K562 (cell line): Measurements from ENCODE around the gene PCSK1. TPM values are rescaled to one million over a fixed set of nuclear protein-coding genes. Genes with fewer than 3 reads are reported as not detected.

Experiments
- ATAC-seq: fragments of 200-7000 bp; cut with Tn5 transposase; 3 replicates; pipeline ENCODE4 v1.9.1; 2020; ENCODE audit warnings: moderate library complexity
- BruUV-seq: library from RNA; stranded (reverse); fragments of 400-500 nt; replicated peaks from 2 replicates; lab custom pipeline; 2021; lab: Mats Ljungman, UMichigan
- CTCF ChIA-PET: fragments of 300-600 bp; formaldehyde crosslinking; extraction: SDS; loops from one replicate; lab custom pipeline; 2021; ENCODE audit warnings: low intra/inter-chr PET ratio; lab: Yijun Ruan, JAX
- POLR2A ChIA-PET: fragments of 300-600, 350-650 bp; sonication (Branson Sonifier 250); formaldehyde crosslinking; extraction: SDS; loops from one replicate; lab custom pipeline; 2021; ENCODE audit warnings: antibody characterized with exemption, inconsistent platforms; lab: Yijun Ruan, JAX
- DNase-seq, 4 experiments: peaks; one replicate each; pipeline versions ENCODE4 v3.0.0 to v3.0.0-alpha.2; 2011 to 2018; ENCODE audit warnings: low spot score in 3 of 4, mixed read lengths in 3 of 4; ENCODE audit errors: extremely low read depth in 1 of 4
- FAIRE-seq: peaks from 2 replicates; lab custom pipeline; 2011; peaks lifted over from hg19 to GRCh38; lab: Jason Lieb, UNC
- H2AFZ ChIP-seq: 2 replicates; pipeline ENCODE4 v1.6.0; 2011; ENCODE audit warnings: low read depth, low read length, control low read depth, inconsistent platforms
- H3K27ac ChIP-seq: fragments of 200-600 bp; 3 replicates; pipeline ENCODE4 v1.8.0; 2011; ENCODE audit warnings: low read depth, mild to moderate bottlenecking, control low read depth, inconsistent platforms, low read length, moderate library complexity, mixed read lengths; ENCODE audit errors: extremely low read depth
- H3K27me3 ChIP-seq, 2 experiments: fragments of 300-600 bp in 1 of 2; 2 replicates in 1 of 2; 3 replicates in 1 of 2; pipeline versions ENCODE4 v1.6.0 to v1.8.0; 2011; ENCODE audit warnings: inconsistent platforms in 2 of 2, low read length in 2 of 2, mild to moderate bottlenecking in 1 of 2, mixed read lengths in 1 of 2, moderate library complexity in 1 of 2; ENCODE audit not compliant: control insufficient read depth in 2 of 2, insufficient read depth in 2 of 2
- H3K36me3 ChIP-seq: fragments of 300-600 bp; 3 replicates; pipeline ENCODE4 v1.8.0; 2011; ENCODE audit warnings: mild to moderate bottlenecking, low read length, inconsistent platforms; ENCODE audit not compliant: control insufficient read depth, insufficient read depth
- H3K4me1 ChIP-seq, 2 experiments: fragments of 200-600 bp in 1 of 2; replicated peaks in 1 of 2; 2 replicates in 1 of 2; 3 replicates in 1 of 2; pipeline versions ENCODE4 v1.5.1 to v1.8.0; 2011; ENCODE audit warnings: inconsistent platforms in 2 of 2, low read length in 2 of 2, mild to moderate bottlenecking in 1 of 2, mixed read lengths in 1 of 2, moderate library complexity in 1 of 2; ENCODE audit not compliant: control insufficient read depth in 2 of 2, insufficient read depth in 2 of 2
- H3K4me2 ChIP-seq: 2 replicates; pipeline ENCODE4 v1.6.1; 2011; ENCODE audit warnings: low read length, control low read depth, inconsistent platforms, mixed read lengths; ENCODE audit not compliant: insufficient read depth
- H3K4me3 ChIP-seq: fragments of 200-600 bp; sonication (generic), shearing (Covaris generic); 2 replicates; pipeline ENCODE4 v1.5.1; 2016; ENCODE audit warnings: control low read depth, inconsistent platforms
- H3K79me2 ChIP-seq: fragments of 200-600 bp; 3 replicates; pipeline ENCODE4 v1.8.0; 2011; ENCODE audit warnings: low read length, inconsistent platforms; ENCODE audit not compliant: control insufficient read depth, insufficient read depth
- H3K9ac ChIP-seq, 2 experiments: 2 replicates each; pipeline versions ENCODE4 v1.6.0 to v1.6.1; 2011; ENCODE audit warnings: low read depth in 2 of 2, low read length in 2 of 2, control low read depth in 1 of 2, inconsistent platforms in 1 of 2, mild to moderate bottlenecking in 1 of 2, mixed read lengths in 1 of 2; ENCODE audit not compliant: insufficient read depth in 1 of 2
- H3K9me1 ChIP-seq: one replicate; pipeline ENCODE4 v1.6.0; 2011; ENCODE audit warnings: inconsistent platforms, mild to moderate bottlenecking, low read length, moderate library complexity; ENCODE audit not compliant: control insufficient read depth, insufficient read depth
- H3K9me3 ChIP-seq: replicated peaks from 2 replicates; pipeline ENCODE4 v1.5.1; 2011; ENCODE audit warnings: low read depth, low read length, inconsistent platforms; ENCODE audit not compliant: control insufficient read depth, insufficient read depth
- H4K20me1 ChIP-seq: replicated peaks from 2 replicates; pipeline ENCODE4 v1.6.1; 2011; ENCODE audit warnings: low read length, inconsistent platforms, mixed read lengths; ENCODE audit not compliant: control insufficient read depth, insufficient read depth
- CLOCK ChIP-seq: fragments of 250-450 bp; sonication (Bioruptor Pico); IDR thresholded peaks from 2 replicates; pipeline ENCODE4 v1.4.0; 2020; ENCODE audit warnings: mild to moderate bottlenecking, moderate library complexity, borderline replicate concordance
- GTF2A2 ChIP-seq: IDR thresholded peaks from 2 replicates; pipeline ENCODE4 v1.6.1; 2016; ENCODE audit warnings: mild to moderate bottlenecking, missing genetic modification characterization, missing compliant biosample characterization
- ILF3 ChIP-seq: fragments of 450-650 bp; IDR thresholded peaks from 2 replicates; pipeline ENCODE4 v1.6.1; 2018; ENCODE audit warnings: antibody characterized with exemption, mild to moderate bottlenecking, moderate library complexity, borderline replicate concordance
- NFXL1 ChIP-seq: fragments of 450-650 bp; formaldehyde crosslinking; IDR thresholded peaks from 2 replicates; pipeline ENCODE4 v1.4.0; 2021; ENCODE audit warnings: mild to moderate bottlenecking
- PURB ChIP-seq: sonication (generic); formaldehyde crosslinking; IDR thresholded peaks from 2 replicates; pipeline ENCODE4 v1.9.0; 2021; ENCODE audit warnings: low read depth, mild to moderate bottlenecking, missing genetic modification reagents
- TAF9B ChIP-seq: fragments of 450-650 bp; IDR thresholded peaks from 2 replicates; pipeline ENCODE4 v1.6.1; 2018; ENCODE audit warnings: mild to moderate bottlenecking; ENCODE audit not compliant: partially characterized antibody
- THRA ChIP-seq: fragments of 450-650 bp; IDR thresholded peaks from 2 replicates; pipeline ENCODE4 v1.6.1; 2017; ENCODE audit warnings: mild to moderate bottlenecking, moderate library complexity
- ZBTB7A ChIP-seq: IDR thresholded peaks from 2 replicates; pipeline ENCODE4 v1.6.1; 2011; ENCODE audit warnings: low read depth, mild to moderate bottlenecking, low read length, moderate library complexity, borderline replicate concordance; ENCODE audit not compliant: control insufficient read depth
- ZNF431 ChIP-seq: sonication (generic); formaldehyde crosslinking; IDR thresholded peaks from 2 replicates; pipeline ENCODE4 v1.8.0; 2022; ENCODE audit warnings: mild to moderate bottlenecking, missing genetic modification reagents
- ZNF696 ChIP-seq: fragments of 250-450 bp; sonication (Bioruptor Pico); conservative IDR thresholded peaks from 2 replicates; pipeline ENCODE4 v1.4.0; 2020; ENCODE audit warnings: mild to moderate bottlenecking, moderate library complexity
- WGBS: fragments of 100-300 bp; shearing (Covaris generic); methylation state at CpG from one replicate; pipeline ENCODE4 v1.1.6; 2016; ENCODE audit warnings: low coverage, mixed read lengths; ENCODE audit not compliant: insufficient coverage; ENCODE audit errors: missing lambda C conversion rate; 5-methylcytosine and 5-hydroxymethylcytosine counted together
- in situ Hi-C: fragments of 300-500 bp; cut with MboI; formaldehyde crosslinking; loops from 4 replicates; pipeline ENCODE4 v1.15.0; 2018; ENCODE audit warnings: inconsistent platforms, mixed read lengths
- intact Hi-C: fragments of 100-400 bp; cut with micrococcal nuclease; formaldehyde crosslinking; loops from 2 replicates; pipeline ENCODE4 v1.14.2; 2022
- polyA plus RNA-seq, 8 experiments: library from polyadenylated mRNA; depleted of rRNA in 4 of 8; stranded (reverse) in 5 of 8; unstranded in 3 of 8; fragments of >200 nt; fragmentation: Nextera tagmentation in 2 of 8; fragmentation: Illumina TruSeq in 1 of 8; extraction: Ambion mirVana in 2 of 8; extraction: Trizol in 1 of 8; gene quantifications; 2 replicates each; pipeline versions ENCODE4 v1.2.1 to v1.2.3, GENCODE V29; 2011 to 2014; ENCODE audit warnings: inconsistent platforms in 1 of 8, missing spikeins in 1 of 8
- total RNA-seq, 7 experiments: library from RNA; depleted of rRNA in 6 of 7; stranded (reverse); fragments of >200 nt in 6 of 7; fragmentation: Illumina TruSeq in 2 of 7; extraction: Trizol in 2 of 7; gene quantifications; 2 replicates each; pipeline versions ENCODE4 v1.2.1 to v1.2.3, GENCODE V29; 2011 to 2021; ENCODE audit warnings: low replicate concordance in 1 of 7
- TF ChIP-seq, protein P1 (sequence below): fragments of 250-450 bp; sonication (Bioruptor Pico); IDR thresholded peaks from 2 replicates; pipeline ENCODE4 v1.5.1; 2021; ENCODE audit warnings: mild to moderate bottlenecking
- TF ChIP-seq, protein P2 (sequence below): IDR thresholded peaks from 2 replicates; pipeline ENCODE4 v1.6.1; 2011; ENCODE audit warnings: borderline replicate concordance, low read depth, mild to moderate bottlenecking, moderate library complexity, low read length; ENCODE audit not compliant: insufficient read depth, poor library complexity, severe bottlenecking
- TF ChIP-seq, protein P3 (sequence below): fragments of 450-650 bp; IDR thresholded peaks from 2 replicates; pipeline ENCODE4 v1.6.1; 2016; ENCODE audit warnings: antibody characterized with exemption

Gene PCSK1
- total and polyA plus RNA-seq, 9 of the 15 experiments (the other 6 are each of a cell fraction or from before 2014, with no cell fraction given), result not detected

GRCh38 chr5:96391921-96392320 is 41.1 kb downstream of the PCSK1 start:
- Histone ChIP-seq H3K4me1 (no peaks in the 10 kb centered on the region), H3K9me1 (no peaks in the 10 kb centered on the region), H2AFZ (no peak overlapping the region), H3K4me3 (no peak overlapping the region), H3K9me3 (no peaks in the 10 kb centered on the region), H3K27ac (no peak overlapping the region), H4K20me1 (no peaks in the 10 kb centered on the region), H3K9ac (no peak overlapping the region), H3K27me3 (no peaks in the 10 kb centered on the region), H3K36me3 (no peaks in the 10 kb centered on the region), H3K79me2 (no peaks in the 10 kb centered on the region), H3K4me2 (no peak overlapping the region)
- FAIRE-seq (no peak), DNase-seq (no peak), ATAC-seq (no peak)
- ChIA-PET CTCF (no interaction called here), POLR2A (interaction anchor here (1.7 kb wide), 1 partner anchor 9 kb away, joined by 5 read pairs; no protein-coding TSS in a partner anchor)
- intact Hi-C loops, result no loop called here
- 0% methylated on average over 2 of the region's 2 CpGs for WGBS
- no TSS peak for BruUV-seq
- in situ Hi-C loops, result no loop called here
- TF ChIP-seq, protein P1, sequence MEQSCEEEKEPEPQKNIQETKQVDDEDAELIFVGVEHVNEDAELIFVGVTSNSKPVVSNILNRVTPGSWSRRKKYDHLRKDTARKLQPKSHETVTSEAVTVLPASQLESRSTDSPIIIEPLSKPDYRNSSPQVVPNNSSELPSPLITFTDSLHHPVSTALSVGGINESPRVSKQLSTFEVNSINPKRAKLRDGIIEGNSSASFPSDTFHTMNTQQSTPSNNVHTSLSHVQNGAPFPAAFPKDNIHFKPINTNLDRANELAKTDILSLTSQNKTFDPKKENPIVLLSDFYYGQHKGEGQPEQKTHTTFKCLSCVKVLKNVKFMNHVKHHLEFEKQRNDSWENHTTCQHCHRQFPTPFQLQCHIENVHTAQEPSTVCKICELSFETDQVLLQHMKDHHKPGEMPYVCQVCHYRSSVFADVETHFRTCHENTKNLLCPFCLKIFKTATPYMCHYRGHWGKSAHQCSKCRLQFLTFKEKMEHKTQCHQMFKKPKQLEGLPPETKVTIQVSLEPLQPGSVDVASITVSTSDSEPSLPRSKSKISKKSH (CRISPR knock-in tag), result no peak
- TF ChIP-seq ILF3 (no peak), ZNF696 (CRISPR knock-in tag) (no peak), GTF2A2 (tag) (no peak), TAF9B (no peak), CLOCK (CRISPR knock-in tag) (no peak), ZNF431 (no peak), NFXL1 (CRISPR knock-in tag) (no peak), THRA (no peak), PURB (CRISPR knock-in tag) (no peak), ZBTB7A (no peak)
- TF ChIP-seq, protein P2, sequence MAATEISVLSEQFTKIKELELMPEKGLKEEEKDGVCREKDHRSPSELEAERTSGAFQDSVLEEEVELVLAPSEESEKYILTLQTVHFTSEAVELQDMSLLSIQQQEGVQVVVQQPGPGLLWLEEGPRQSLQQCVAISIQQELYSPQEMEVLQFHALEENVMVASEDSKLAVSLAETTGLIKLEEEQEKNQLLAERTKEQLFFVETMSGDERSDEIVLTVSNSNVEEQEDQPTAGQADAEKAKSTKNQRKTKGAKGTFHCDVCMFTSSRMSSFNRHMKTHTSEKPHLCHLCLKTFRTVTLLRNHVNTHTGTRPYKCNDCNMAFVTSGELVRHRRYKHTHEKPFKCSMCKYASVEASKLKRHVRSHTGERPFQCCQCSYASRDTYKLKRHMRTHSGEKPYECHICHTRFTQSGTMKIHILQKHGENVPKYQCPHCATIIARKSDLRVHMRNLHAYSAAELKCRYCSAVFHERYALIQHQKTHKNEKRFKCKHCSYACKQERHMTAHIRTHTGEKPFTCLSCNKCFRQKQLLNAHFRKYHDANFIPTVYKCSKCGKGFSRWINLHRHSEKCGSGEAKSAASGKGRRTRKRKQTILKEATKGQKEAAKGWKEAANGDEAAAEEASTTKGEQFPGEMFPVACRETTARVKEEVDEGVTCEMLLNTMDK, result no peak
- TF ChIP-seq, protein P3, sequence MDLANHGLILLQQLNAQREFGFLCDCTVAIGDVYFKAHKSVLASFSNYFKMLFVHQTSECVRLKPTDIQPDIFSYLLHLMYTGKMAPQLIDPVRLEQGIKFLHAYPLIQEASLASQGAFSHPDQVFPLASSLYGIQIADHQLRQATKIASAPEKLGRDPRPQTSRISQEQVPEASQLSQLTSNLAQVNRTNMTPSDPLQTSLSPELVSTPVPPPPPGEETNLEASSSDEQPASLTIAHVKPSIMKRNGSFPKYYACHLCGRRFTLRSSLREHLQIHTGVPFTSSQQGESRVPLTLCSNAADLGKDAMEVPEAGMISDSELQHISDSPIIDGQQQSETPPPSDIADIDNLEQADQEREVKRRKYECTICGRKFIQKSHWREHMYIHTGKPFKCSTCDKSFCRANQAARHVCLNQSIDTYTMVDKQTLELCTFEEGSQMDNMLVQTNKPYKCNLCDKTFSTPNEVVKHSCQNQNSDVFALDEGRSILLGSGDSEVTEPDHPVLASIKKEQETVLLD, result no peak
